ENCODE data around the gene PPM1M.

PPM1M gene

GRCh38 chr3:52216585-52217408, 28.8 kb upstream of the PPM1M start:
- DNase-seq: peak; percentile 63

GRCh38 chr3:52217409-52217805, 28.2 kb upstream of the PPM1M start:
- DNase-seq: no peak

- no peak for DNase-seq
Measured at GRCh38 chr3:52218026-52218425, 27.5 kb upstream of the PPM1M start.

- peak; percentile 46 for DNase-seq
Measured at GRCh38 chr3:52218454-52218853, 27.1 kb upstream of the PPM1M start.

- no peak for DNase-seq
Measured at GRCh38 chr3:52218937-52219650, 26.5 kb upstream of the PPM1M start.

GRCh38 chr3:52220380-52221026, 25.1 kb upstream of the PPM1M start:
- peak; percentile 89 for DNase-seq

- DNase-seq: no peak
Measured at GRCh38 chr3:52221141-52221562, 24.4 kb upstream of the PPM1M start.

- peak; percentile 64 for DNase-seq
Measured at GRCh38 chr3:52221563-52222318, 23.8 kb upstream of the PPM1M start.

- DNase-seq: no peak
Measured at GRCh38 chr3:52222319-52223221, 23.0 kb upstream of the PPM1M start.

- DNase-seq: no peak
Measured at GRCh38 chr3:52223449-52224408, 21.8 kb upstream of the PPM1M start.

- DNase-seq: no peak
Measured at GRCh38 chr3:52225452-52226228, 19.9 kb upstream of the PPM1M start, which contains the start of gene TLR9. TLR9 (minus strand) TSS chr3:52225645; CDS start chr3:52225529, 116 bp downstream.

- DNase-seq: no peak
Measured at GRCh38 chr3:52226229-52226817, 19.2 kb upstream of the PPM1M start.

GRCh38 chr3:52227117-52227516, 18.4 kb upstream of the PPM1M start:
- no peak for DNase-seq

GRCh38 chr3:52227766-52228165, 17.8 kb upstream of the PPM1M start:
- DNase-seq: no peak

- no peak for DNase-seq
Measured at GRCh38 chr3:52228266-52228665, 17.3 kb upstream of the PPM1M start.

GRCh38 chr3:52228751-52229291, 16.7 kb upstream of the PPM1M start:
- no peak for DNase-seq

GRCh38 chr3:52229656-52230055, 15.9 kb upstream of the PPM1M start:
- DNase-seq: no peak

GRCh38 chr3:52230461-52230860, 15.1 kb upstream of the PPM1M start:
- DNase-seq: no peak

GRCh38 chr3:52230889-52231499, 14.6 kb upstream of the PPM1M start:
- no peak for DNase-seq
